Vagina (tissue), 2 donors: ENCODE data around the gene HOXC10.

Experiments used
- POLR2A ChIP-seq, 2 donors: fragments of 450-650 bp; IDR thresholded peaks; one replicate each; pipeline ENCODE4 v1.6.1; 2017; ENCODE audit warnings: antibody characterized with exemption in 2 of 2, mild to moderate bottlenecking in 2 of 2, moderate library complexity in 2 of 2
- TF ChIP-seq, protein P1 (sequence below), 3 experiments: fragments of 450-650 bp in 2 of 3; fragments of 200-600 bp in 1 of 3; sonication (generic) in 1 of 3; IDR thresholded peaks; one replicate each; pipeline ENCODE4 v1.5.1; 2017 to 2019; ENCODE audit warnings: antibody characterized with exemption in 3 of 3, mild to moderate bottlenecking in 2 of 3, moderate library complexity in 2 of 3

DNA sequence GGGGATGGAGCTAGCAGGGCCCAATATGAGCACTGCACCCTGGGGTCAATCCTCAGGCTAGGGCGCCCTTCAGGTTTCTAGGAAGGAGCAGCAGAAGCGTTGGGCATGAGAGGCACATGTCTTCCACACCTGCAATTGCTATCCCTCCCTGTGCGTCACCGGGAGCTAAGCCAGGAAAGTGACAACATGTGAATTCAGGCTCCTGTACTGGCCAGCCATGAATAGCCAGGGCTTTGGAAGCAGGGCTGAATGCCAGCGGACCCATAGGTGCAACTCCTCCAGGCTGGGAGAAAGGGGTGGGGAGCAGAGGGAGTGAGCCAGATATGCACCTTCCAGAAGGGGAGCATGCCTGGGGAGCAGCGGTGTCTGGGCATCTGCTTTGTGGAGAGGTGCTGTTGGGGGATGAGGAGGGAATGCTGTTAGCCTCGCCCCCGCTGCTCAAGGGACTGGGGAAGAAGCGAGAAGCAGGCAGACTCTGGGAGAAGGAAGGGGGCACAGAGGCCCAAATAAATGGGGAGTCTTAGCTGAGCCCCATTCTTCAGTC is 54.0 kb downstream of the HOXC10 start:
- TF ChIP-seq POLR2A (IDR thresholded peaks at IDR 0.05): no peak
- TF ChIP-seq, protein P1, sequence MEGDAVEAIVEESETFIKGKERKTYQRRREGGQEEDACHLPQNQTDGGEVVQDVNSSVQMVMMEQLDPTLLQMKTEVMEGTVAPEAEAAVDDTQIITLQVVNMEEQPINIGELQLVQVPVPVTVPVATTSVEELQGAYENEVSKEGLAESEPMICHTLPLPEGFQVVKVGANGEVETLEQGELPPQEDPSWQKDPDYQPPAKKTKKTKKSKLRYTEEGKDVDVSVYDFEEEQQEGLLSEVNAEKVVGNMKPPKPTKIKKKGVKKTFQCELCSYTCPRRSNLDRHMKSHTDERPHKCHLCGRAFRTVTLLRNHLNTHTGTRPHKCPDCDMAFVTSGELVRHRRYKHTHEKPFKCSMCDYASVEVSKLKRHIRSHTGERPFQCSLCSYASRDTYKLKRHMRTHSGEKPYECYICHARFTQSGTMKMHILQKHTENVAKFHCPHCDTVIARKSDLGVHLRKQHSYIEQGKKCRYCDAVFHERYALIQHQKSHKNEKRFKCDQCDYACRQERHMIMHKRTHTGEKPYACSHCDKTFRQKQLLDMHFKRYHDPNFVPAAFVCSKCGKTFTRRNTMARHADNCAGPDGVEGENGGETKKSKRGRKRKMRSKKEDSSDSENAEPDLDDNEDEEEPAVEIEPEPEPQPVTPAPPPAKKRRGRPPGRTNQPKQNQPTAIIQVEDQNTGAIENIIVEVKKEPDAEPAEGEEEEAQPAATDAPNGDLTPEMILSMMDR (IDR thresholded peaks at IDR 0.05): no peak
